CD8-positive, alpha-beta memory T cell (primary cell): ENCODE measurements around the gene CERKL. TPM values are rescaled to one million over a fixed set of nuclear protein-coding genes. Genes with fewer than 3 reads are reported as not detected.
A peak's percentile ranks its signal among the peaks of the same experiment; 100 is the strongest.

Experiments
- CTCF ChIA-PET: fragments of 350-600 bp; sonication (Branson Sonifier 250); formaldehyde crosslinking; loops from one replicate; lab custom pipeline; 2021; ENCODE audit warnings: antibody characterized with exemption; lab: Charles Lee
- POLR2A ChIA-PET: fragments of 350-600 bp; sonication (Branson Sonifier 250); formaldehyde crosslinking; loops from one replicate; lab custom pipeline; 2021; ENCODE audit warnings: antibody characterized with exemption; lab: Charles Lee
- DNase-seq, 5 donors: peaks; one replicate each; pipeline versions ENCODE4 v3.0.0 to v3.0.0-alpha.2; 2020 to 2022; ENCODE audit warnings: mixed read lengths in 1 of 5
- H3K27ac ChIP-seq: one replicate; pipeline ENCODE4 v1.7.0; 2013; ENCODE audit warnings: low read depth, mild to moderate bottlenecking, low read length, moderate library complexity
- H3K27me3 ChIP-seq: 2 replicates; pipeline ENCODE4 v1.7.0; 2013; ENCODE audit warnings: low read length, mild to moderate bottlenecking; ENCODE audit not compliant: insufficient read depth, poor library complexity, severe bottlenecking
- H3K36me3 ChIP-seq: 2 replicates; pipeline ENCODE4 v1.7.0; 2013; ENCODE audit warnings: mild to moderate bottlenecking, low read length, moderate library complexity; ENCODE audit not compliant: insufficient read depth
- H3K4me1 ChIP-seq: 2 replicates; pipeline ENCODE4 v1.7.0; 2013; ENCODE audit warnings: mild to moderate bottlenecking, low read length, moderate library complexity; ENCODE audit not compliant: insufficient read depth
- H3K4me3 ChIP-seq: 2 replicates; pipeline ENCODE4 v1.7.0; 2013; ENCODE audit warnings: mild to moderate bottlenecking, low read length
- H3K9me3 ChIP-seq: 2 replicates; pipeline ENCODE4 v1.7.0; 2013; ENCODE audit warnings: mild to moderate bottlenecking, low read length
- H3K27ac Mint-ChIP-seq, 8 donors: one replicate each; pipeline ENCODE4 v1.8.0; 2020 to 2021; ENCODE audit warnings: mixed read lengths in 8 of 8, mild to moderate bottlenecking in 6 of 8, inconsistent platforms in 3 of 8, moderate library complexity in 3 of 8
- H3K27me3 Mint-ChIP-seq, 2 donors: one replicate each; pipeline ENCODE4 v1.8.0; 2020 to 2021; ENCODE audit warnings: mixed read lengths in 2 of 2, mild to moderate bottlenecking in 1 of 2, moderate library complexity in 1 of 2
- H3K36me3 Mint-ChIP-seq, 3 donors: one replicate each; pipeline ENCODE4 v1.8.0; 2020 to 2021; ENCODE audit warnings: mixed read lengths in 3 of 3, inconsistent platforms in 1 of 3, mild to moderate bottlenecking in 1 of 3
- H3K4me1 Mint-ChIP-seq, 3 donors: one replicate each; pipeline ENCODE4 v1.8.0; 2020 to 2021; ENCODE audit warnings: mixed read lengths in 3 of 3, inconsistent platforms in 1 of 3, mild to moderate bottlenecking in 1 of 3
- H3K4me3 Mint-ChIP-seq, 7 donors: one replicate each; pipeline ENCODE4 v1.8.0; 2020 to 2021; ENCODE audit warnings: mixed read lengths in 7 of 7, mild to moderate bottlenecking in 6 of 7, moderate library complexity in 4 of 7, inconsistent platforms in 2 of 7
- H3K9me3 Mint-ChIP-seq, 5 donors: one replicate each; pipeline ENCODE4 v1.8.0; 2020 to 2022; ENCODE audit warnings: mixed read lengths in 5 of 5, mild to moderate bottlenecking in 3 of 5, moderate library complexity in 2 of 5, inconsistent platforms in 1 of 5
- polyA plus RNA-seq: library from polyadenylated mRNA; unstranded; fragments of 300-500 nt; fragmentation: Illumina TruSeq; gene quantifications from one replicate; pipeline ENCODE4 v1.2.3, GENCODE V29; 2021
- total RNA-seq, 2 experiments: library from RNA; stranded (reverse); gene quantifications; one replicate each; pipeline ENCODE4 v1.2.3, GENCODE V29; 2021

CERKL gene
- total and polyA plus RNA-seq, 3 experiments from 2014 or later: 31.9 TPM; not detected in 2

- H3K36me3 Mint-ChIP-seq: no peaks in the 10 kb centered on the region
- ChIA-PET CTCF (no interaction called here), POLR2A (no interaction called here)
- H3K4me1 Mint-ChIP-seq: peaks cover 2 to 4% (median 4%) of the 10 kb centered on the region in 3 donors
- Histone ChIP-seq H3K27ac (no peak overlapping the region), H3K4me3 (no peak overlapping the region), H3K4me1 (no peaks in the 10 kb centered on the region), H3K27me3 (peaks cover 6% of the 10 kb centered on the region), H3K36me3 (no peaks in the 10 kb centered on the region), H3K9me3 (no peaks in the 10 kb centered on the region)
- no peak for DNase-seq
- H3K27ac Mint-ChIP-seq: no peak overlapping the region
- no peak overlapping the region for H3K4me3 Mint-ChIP-seq
- H3K9me3 Mint-ChIP-seq: no peaks in the 10 kb centered on the region
- H3K27me3 Mint-ChIP-seq: peaks cover 7 to 33% of the 10 kb centered on the region in 2 donors
These were observed 81.3 kb downstream of the CERKL start for GRCh38 chr2:181575650-181576025.

- H3K36me3 ChIP-seq: no peaks in the 10 kb centered on the region
- H3K27ac ChIP-seq: no peak overlapping the region
- Mint-ChIP-seq H3K27me3 (peaks cover 7 to 33% of the 10 kb centered on the region in 2 donors), H3K36me3 (no peaks in the 10 kb centered on the region), H3K9me3 (no peaks in the 10 kb centered on the region), H3K4me1 (peaks cover 2 to 9% (median 4%) of the 10 kb centered on the region in 3 donors), H3K27ac (no peak overlapping the region), H3K4me3 (no peak overlapping the region)
- peaks cover 6% of the 10 kb centered on the region for H3K27me3 ChIP-seq
- DNase-seq: no peak
- H3K4me3 ChIP-seq: no peak overlapping the region
- ChIA-PET POLR2A (no interaction called here), CTCF (no interaction called here)
- H3K9me3 ChIP-seq: no peaks in the 10 kb centered on the region
- H3K4me1 ChIP-seq: no peaks in the 10 kb centered on the region
These were observed 81.8 kb downstream of the CERKL start for GRCh38 chr2:181575024-181575649.

GRCh38 chr2:181574321-181574720, 82.6 kb downstream of the CERKL start:
- Mint-ChIP-seq H3K4me3 (no peak overlapping the region), H3K27me3 (peaks cover 7 to 32% of the 10 kb centered on the region in 2 donors), H3K4me1 (peaks cover 2 to 10% (median 4%) of the 10 kb centered on the region in 3 donors), H3K27ac (no peak overlapping the region), H3K36me3 (no peaks in the 10 kb centered on the region), H3K9me3 (no peaks in the 10 kb centered on the region)
- POLR2A ChIA-PET: no interaction called here
- no peaks in the 10 kb centered on the region for H3K36me3 ChIP-seq
- no peak for DNase-seq
- peaks cover 6% of the 10 kb centered on the region for H3K27me3 ChIP-seq
- no peaks in the 10 kb centered on the region for H3K9me3 ChIP-seq
- CTCF ChIA-PET: no interaction called here
- no peaks in the 10 kb centered on the region for H3K4me1 ChIP-seq
- no peak overlapping the region for H3K27ac ChIP-seq
- no peak overlapping the region for H3K4me3 ChIP-seq

- no peak overlapping the region for H3K4me3 Mint-ChIP-seq
- H3K9me3 ChIP-seq: no peaks in the 10 kb centered on the region
- no peaks in the 10 kb centered on the region for H3K4me1 ChIP-seq
- CTCF ChIA-PET: interaction anchor here (1.5 kb wide), 1 partner anchor 142 kb away, joined by 3 read pairs; no protein-coding TSS in a partner anchor
- no peak overlapping the region for H3K4me3 ChIP-seq
- H3K4me1 Mint-ChIP-seq: peaks cover 2 to 10% (median 4%) of the 10 kb centered on the region in 3 donors
- POLR2A ChIA-PET: no interaction called here
- peaks cover 6% of the 10 kb centered on the region for H3K27me3 ChIP-seq
- H3K36me3 Mint-ChIP-seq: no peaks in the 10 kb centered on the region
- no peak overlapping the region for H3K27ac Mint-ChIP-seq
- H3K36me3 ChIP-seq: no peaks in the 10 kb centered on the region
- H3K27me3 Mint-ChIP-seq: peaks cover 7 to 26% of the 10 kb centered on the region in 2 donors
- H3K9me3 Mint-ChIP-seq: no peaks in the 10 kb centered on the region
- no peak for DNase-seq
- no peak overlapping the region for H3K27ac ChIP-seq
These were observed 83.7 kb downstream of the CERKL start for GRCh38 chr2:181573140-181573736.

DNA sequence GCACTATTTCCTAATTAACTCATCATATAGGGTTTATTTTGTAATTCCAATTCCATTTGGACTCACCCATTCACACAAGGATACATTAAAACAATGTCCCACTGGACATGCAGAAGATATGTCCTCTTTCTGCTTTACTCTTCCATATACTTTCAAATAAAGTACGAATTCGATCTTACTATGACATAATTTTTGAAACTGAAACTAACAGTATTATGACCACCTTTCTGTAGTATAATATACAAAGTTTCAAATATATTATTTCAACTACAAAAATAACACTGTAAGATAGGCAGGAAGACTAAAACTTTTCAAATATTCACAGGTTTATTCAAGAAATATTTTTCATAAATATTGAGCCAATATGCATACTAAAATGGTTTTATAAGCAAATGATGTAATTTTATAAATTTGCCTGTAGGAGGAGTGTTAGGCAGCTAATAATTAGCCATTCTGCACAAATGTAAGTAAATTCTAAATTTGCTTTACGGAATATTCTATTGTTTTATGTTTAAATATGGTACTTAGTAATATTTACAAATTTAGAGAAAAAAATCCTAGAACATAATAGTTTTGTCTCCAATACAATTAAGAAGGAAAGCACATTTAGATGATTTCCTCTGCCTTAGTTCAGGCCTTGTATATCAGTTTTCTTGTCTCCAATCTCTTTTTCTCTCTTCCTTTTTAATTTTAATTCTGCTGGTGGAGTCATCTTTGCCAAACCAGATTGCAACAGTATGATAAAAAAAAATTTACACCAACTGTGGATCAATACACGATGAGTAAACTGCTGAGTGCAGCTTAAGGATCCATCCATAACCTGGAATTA, 85.9 kb downstream of the CERKL start:
- Mint-ChIP-seq H3K9me3 (no peaks in the 10 kb centered on the region), H3K4me1 (peaks cover 2 to 10% (median 4%) of the 10 kb centered on the region in 3 donors), H3K4me3 (peak overlapping the region in 3 of 7 donors; percentile 7 to 55 (median 52)), H3K27me3 (peaks cover 7 to 26% of the 10 kb centered on the region in 2 donors), H3K27ac (no peak overlapping the region), H3K36me3 (no peaks in the 10 kb centered on the region)
- Histone ChIP-seq H3K4me3 (no peak overlapping the region), H3K4me1 (no peaks in the 10 kb centered on the region), H3K27me3 (peaks cover 6% of the 10 kb centered on the region), H3K27ac (no peak overlapping the region), H3K9me3 (no peaks in the 10 kb centered on the region), H3K36me3 (no peaks in the 10 kb centered on the region)
- POLR2A ChIA-PET: no interaction called here
- no peak for DNase-seq
- CTCF ChIA-PET: no interaction called here

GRCh38 chr2:181570059-181570458, 86.8 kb downstream of the CERKL start:
- Histone ChIP-seq H3K4me3 (no peak overlapping the region), H3K9me3 (no peaks in the 10 kb centered on the region), H3K36me3 (no peaks in the 10 kb centered on the region), H3K4me1 (no peaks in the 10 kb centered on the region), H3K27me3 (peaks cover 6% of the 10 kb centered on the region), H3K27ac (no peak overlapping the region)
- peaks cover 9 to 26% of the 10 kb centered on the region in 2 donors for H3K27me3 Mint-ChIP-seq
- no peaks in the 10 kb centered on the region for H3K36me3 Mint-ChIP-seq
- POLR2A ChIA-PET: no interaction called here
- H3K4me3 Mint-ChIP-seq: no peak overlapping the region
- no peak for DNase-seq
- H3K4me1 Mint-ChIP-seq: peaks cover 2 to 10% (median 4%) of the 10 kb centered on the region in 3 donors
- H3K9me3 Mint-ChIP-seq: no peaks in the 10 kb centered on the region
- CTCF ChIA-PET: no interaction called here
- no peak overlapping the region for H3K27ac Mint-ChIP-seq

- Histone ChIP-seq H3K4me1 (no peaks in the 10 kb centered on the region), H3K4me3 (no peak overlapping the region), H3K27me3 (no peaks in the 10 kb centered on the region), H3K27ac (no peak overlapping the region), H3K9me3 (no peaks in the 10 kb centered on the region), H3K36me3 (no peaks in the 10 kb centered on the region)
- Mint-ChIP-seq H3K4me3 (no peak overlapping the region), H3K9me3 (no peaks in the 10 kb centered on the region), H3K36me3 (no peaks in the 10 kb centered on the region), H3K27ac (no peak overlapping the region), H3K27me3 (peaks cover 4% of the 10 kb centered on the region in 2 donors), H3K4me1 (peaks cover 2 to 10% (median 4%) of the 10 kb centered on the region in 3 donors)
- no peak for DNase-seq
- POLR2A ChIA-PET: no interaction called here
- CTCF ChIA-PET: no interaction called here
These were observed 90.4 kb downstream of the CERKL start for GRCh38 chr2:181566334-181567032.
